GM12874 (cell line): ENCODE measurements around the gene FGF19.

Experiments
- CTCF ChIP-seq: IDR thresholded peaks from 2 replicates; pipeline ENCODE4 v1.5.1; 2011; ENCODE audit warnings: low read depth, mild to moderate bottlenecking, control low read depth, low read length, moderate library complexity; ENCODE audit not compliant: insufficient read depth

FGF19 gene

DNA sequence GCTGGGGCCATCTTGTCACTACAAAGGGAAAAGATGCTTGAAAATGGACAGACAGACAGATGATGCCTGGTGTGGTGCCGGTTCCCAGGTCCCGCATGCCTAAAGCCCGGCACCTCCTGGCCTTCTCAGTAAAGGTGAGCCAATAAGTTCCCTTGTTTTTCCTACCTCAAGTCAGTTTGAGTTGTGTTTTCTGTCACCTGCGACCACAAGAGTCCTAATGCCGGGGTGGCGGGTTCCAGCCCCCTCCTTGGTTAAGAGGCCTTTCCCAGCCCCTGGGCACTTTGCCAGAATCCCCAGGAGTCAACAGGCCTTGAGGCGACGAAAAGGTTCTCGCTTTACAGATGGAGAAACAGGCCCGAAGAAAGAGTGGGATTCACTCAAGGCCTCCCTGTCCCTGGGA lies 9.0 kb downstream of the FGF19 start:
- no peak for TF ChIP-seq CTCF

DNA sequence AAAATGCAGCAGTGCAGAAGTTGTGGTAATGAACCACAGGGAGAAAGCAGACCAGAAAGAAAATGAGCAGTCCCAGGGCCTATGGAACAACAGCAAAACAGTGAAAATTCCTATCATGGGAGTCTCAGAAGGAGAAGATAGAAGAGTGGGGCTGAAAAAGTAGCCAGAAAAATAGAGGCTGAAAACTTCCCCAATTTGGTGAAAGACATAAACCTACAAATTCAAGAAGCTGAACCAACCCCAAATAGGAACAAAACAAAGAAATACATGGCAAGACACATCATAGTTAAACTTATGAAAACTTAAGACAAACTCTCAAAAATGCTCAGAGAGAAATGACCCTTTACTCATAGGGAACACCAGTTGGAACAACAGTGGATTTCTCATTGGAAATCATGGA lies 11.4 kb downstream of the FGF19 start:
- TF ChIP-seq CTCF, result no peak

GRCh38 chr11:69691463-69691862 lies 12.4 kb downstream of the FGF19 start:
- TF ChIP-seq CTCF, result no peak

- TF ChIP-seq CTCF, result no peak
Observed at GRCh38 chr11:69689484-69690319, 14.1 kb downstream of the FGF19 start.

- TF ChIP-seq CTCF, result no peak
Observed at GRCh38 chr11:69686856-69687255, 17.0 kb downstream of the FGF19 start.

GRCh38 chr11:69686452-69686851 lies 17.4 kb downstream of the FGF19 start:
- no peak for TF ChIP-seq CTCF

DNA sequence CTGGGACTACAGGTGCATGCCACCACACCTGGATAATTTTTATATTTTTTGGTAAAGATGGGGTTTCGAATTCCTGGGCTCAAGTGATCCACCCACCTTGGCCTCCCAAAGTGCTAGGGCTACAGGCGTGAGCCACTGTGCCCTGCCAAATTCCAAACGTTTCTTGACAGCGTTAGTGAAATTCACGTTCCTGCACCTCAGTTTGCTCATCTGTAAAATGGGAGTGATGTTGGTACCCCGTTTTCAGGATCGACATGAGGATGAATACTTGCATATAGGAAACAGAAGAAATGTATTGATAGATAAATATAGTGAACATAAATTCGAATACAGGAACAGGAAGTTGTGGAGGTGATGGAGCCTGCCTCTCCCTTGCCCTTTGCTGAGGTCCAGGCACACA lies 18.5 kb downstream of the FGF19 start:
- no peak for TF ChIP-seq CTCF
